Measurements from ENCODE around the gene EMILIN2. TPM values are rescaled to one million over a fixed set of nuclear protein-coding genes. Genes with fewer than 3 reads are reported as not detected.

EMILIN2 gene
- total and polyA plus RNA-seq, 2 of the 8 experiments (the other 6 are each of a cell fraction or from before 2014, with no cell fraction given) = 6.0 to 7.5 TPM

- no peak for TF ChIP-seq YY1 (IDR thresholded peaks at IDR 0.05; ENCODE audit: low read depth, low read length)
- TF ChIP-seq NANOG (IDR thresholded peaks at IDR 0.05; ENCODE audit: insufficient read depth, low read depth, low read length, poor library complexity, severe bottlenecking) = no peak
- no peak for TF ChIP-seq CHD2 (IDR thresholded peaks at IDR 0.05; ENCODE audit: low read length)
- TF ChIP-seq SIRT6 (IDR thresholded peaks at IDR 0.05; ENCODE audit: low read length) = no peak
Measured at GRCh38 chr18:2902327-2902726, 55.5 kb downstream of the EMILIN2 start (continued).
